SK-N-SH treated with all-trans-retinoic acid at 6 μM for 48 hours (cell line): ENCODE data around the gene CHID1.

Experiments
- ATAC-seq: fragments of 200-7000 bp; cut with Tn5 transposase; 3 replicates; pipeline ENCODE4 v1.9.1; 2020; ENCODE audit warnings: mild to moderate bottlenecking, moderate library complexity
- ARNTL ChIP-seq: fragments of 450-650 bp; formaldehyde crosslinking; IDR thresholded peaks from 2 replicates; pipeline ENCODE4 v1.5.0; 2020; ENCODE audit warnings: low read depth, mild to moderate bottlenecking, moderate library complexity, borderline replicate concordance
- BACH2 ChIP-seq: fragments of 250-450 bp; sonication (Bioruptor Pico); IDR thresholded peaks from 2 replicates; pipeline ENCODE4 v1.9.0; 2021; ENCODE audit warnings: mild to moderate bottlenecking, borderline replicate concordance
- CSDC2 ChIP-seq: fragments of 250-450 bp; sonication (Bioruptor Pico); IDR thresholded peaks from 2 replicates; pipeline ENCODE4 v1.5.0; 2020; ENCODE audit warnings: mild to moderate bottlenecking, moderate library complexity
- CSRNP3 ChIP-seq: fragments of 250-450 bp; sonication (Bioruptor Pico); IDR thresholded peaks from 2 replicates; pipeline ENCODE4 v1.5.1; 2021; ENCODE audit warnings: mild to moderate bottlenecking, moderate library complexity
- ESRRG ChIP-seq: fragments of 250-450 bp; sonication (Bioruptor Pico); IDR thresholded peaks from 2 replicates; pipeline ENCODE4 v1.6.1; 2021; ENCODE audit warnings: mild to moderate bottlenecking
- GLIS3 ChIP-seq: fragments of 250-450 bp; sonication (Bioruptor Pico); IDR thresholded peaks from 2 replicates; pipeline ENCODE4 v1.5.0; 2020; ENCODE audit warnings: mild to moderate bottlenecking, moderate library complexity
- OSR1 ChIP-seq: fragments of 250-450 bp; sonication (Bioruptor Pico); IDR thresholded peaks from 2 replicates; pipeline ENCODE4 v1.8.0; 2022; ENCODE audit warnings: moderate library complexity, mild to moderate bottlenecking, inconsistent platforms
- RARB ChIP-seq: fragments of 250-450 bp; sonication (Bioruptor Pico); IDR thresholded peaks from 2 replicates; pipeline ENCODE4 v1.8.0; 2021; ENCODE audit warnings: mild to moderate bottlenecking, moderate library complexity
- SNAI2 ChIP-seq: fragments of 250-450 bp; sonication (Bioruptor Pico); IDR thresholded peaks from 2 replicates; pipeline ENCODE4 v1.5.0; 2020; ENCODE audit warnings: mild to moderate bottlenecking, moderate library complexity
- TCF4 ChIP-seq: fragments of 250-450 bp; sonication (Bioruptor Pico); IDR thresholded peaks from 2 replicates; pipeline ENCODE4 v1.8.0; 2021; ENCODE audit warnings: mild to moderate bottlenecking, moderate library complexity, borderline replicate concordance
- TOX ChIP-seq: fragments of 250-450 bp; sonication (Bioruptor Pico); IDR thresholded peaks from 2 replicates; pipeline ENCODE4 v1.8.0; 2021; ENCODE audit warnings: mild to moderate bottlenecking, moderate library complexity, borderline replicate concordance
- TSHZ2 ChIP-seq: fragments of 250-450 bp; sonication (Bioruptor Pico); IDR thresholded peaks from 2 replicates; pipeline ENCODE4 v1.5.0; 2020; ENCODE audit warnings: mild to moderate bottlenecking, moderate library complexity
- ZC3H10 ChIP-seq: fragments of 250-450 bp; sonication (Bioruptor Pico); IDR thresholded peaks from 2 replicates; pipeline ENCODE4 v1.5.1; 2021; ENCODE audit warnings: mild to moderate bottlenecking, moderate library complexity
- ZFP3 ChIP-seq: fragments of 250-450 bp; sonication (Bioruptor Pico); IDR thresholded peaks from 2 replicates; pipeline ENCODE4 v1.5.0; 2020; ENCODE audit warnings: mild to moderate bottlenecking, moderate library complexity
- ZFP30 ChIP-seq: fragments of 450-650 bp; formaldehyde crosslinking; IDR thresholded peaks from 2 replicates; pipeline ENCODE4 v1.5.0; 2022; ENCODE audit warnings: mild to moderate bottlenecking, moderate library complexity
- ZNF565 ChIP-seq: fragments of 450-650 bp; formaldehyde crosslinking; conservative IDR thresholded peaks from 2 replicates; pipeline ENCODE4 v1.5.0; 2020; ENCODE audit warnings: low read depth, mild to moderate bottlenecking, moderate library complexity
- TF ChIP-seq, protein P1 (sequence below): fragments of 250-450 bp; sonication (Bioruptor Pico); IDR thresholded peaks from 2 replicates; pipeline ENCODE4 v1.8.0; 2020; ENCODE audit warnings: mild to moderate bottlenecking, moderate library complexity, borderline replicate concordance
- TF ChIP-seq, protein P2 (sequence below): fragments of 250-450 bp; sonication (Bioruptor Pico); IDR thresholded peaks from 2 replicates; pipeline ENCODE4 v1.8.0; 2021; ENCODE audit warnings: low read depth, mild to moderate bottlenecking, moderate library complexity, borderline replicate concordance

Gene CHID1

DNA sequence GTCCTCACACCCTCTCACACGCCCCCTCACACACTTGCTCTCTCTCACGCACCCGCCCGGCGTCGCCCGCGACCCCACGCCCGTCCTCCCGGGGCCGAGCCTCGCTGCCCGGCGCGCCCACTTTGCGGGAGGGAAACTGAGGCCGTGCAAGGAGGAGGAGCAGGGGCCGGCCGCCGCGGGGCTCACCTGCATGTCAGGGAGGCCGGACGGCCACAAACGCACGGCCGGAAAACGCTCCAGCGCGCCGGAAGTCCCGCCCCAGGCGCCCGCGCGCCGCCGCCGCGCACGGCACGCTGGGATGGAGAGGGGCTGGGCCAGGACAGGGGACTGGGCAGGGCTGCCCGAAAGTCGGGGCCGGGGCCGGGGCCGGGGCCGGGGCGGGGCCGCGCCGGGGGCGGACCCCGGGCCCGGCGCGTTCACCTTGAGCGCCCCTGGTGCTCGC is at the start of gene CHID1:
Gene CHID1, minus strand, starts transcription at position 222 of the 442 bp plus-strand sequence. CDS start 5,994 bp downstream, outside the sequence.
- ATAC-seq = peak; percentile 96

GRCh38 chr11:959608-960007 is 49.0 kb upstream of the CHID1 start:
- ATAC-seq = no peak
- TF ChIP-seq, protein P1, sequence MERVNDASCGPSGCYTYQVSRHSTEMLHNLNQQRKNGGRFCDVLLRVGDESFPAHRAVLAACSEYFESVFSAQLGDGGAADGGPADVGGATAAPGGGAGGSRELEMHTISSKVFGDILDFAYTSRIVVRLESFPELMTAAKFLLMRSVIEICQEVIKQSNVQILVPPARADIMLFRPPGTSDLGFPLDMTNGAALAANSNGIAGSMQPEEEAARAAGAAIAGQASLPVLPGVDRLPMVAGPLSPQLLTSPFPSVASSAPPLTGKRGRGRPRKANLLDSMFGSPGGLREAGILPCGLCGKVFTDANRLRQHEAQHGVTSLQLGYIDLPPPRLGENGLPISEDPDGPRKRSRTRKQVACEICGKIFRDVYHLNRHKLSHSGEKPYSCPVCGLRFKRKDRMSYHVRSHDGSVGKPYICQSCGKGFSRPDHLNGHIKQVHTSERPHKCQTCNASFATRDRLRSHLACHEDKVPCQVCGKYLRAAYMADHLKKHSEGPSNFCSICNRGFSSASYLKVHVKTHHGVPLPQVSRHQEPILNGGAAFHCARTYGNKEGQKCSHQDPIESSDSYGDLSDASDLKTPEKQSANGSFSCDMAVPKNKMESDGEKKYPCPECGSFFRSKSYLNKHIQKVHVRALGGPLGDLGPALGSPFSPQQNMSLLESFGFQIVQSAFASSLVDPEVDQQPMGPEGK = no peak
- TF ChIP-seq, protein P2, sequence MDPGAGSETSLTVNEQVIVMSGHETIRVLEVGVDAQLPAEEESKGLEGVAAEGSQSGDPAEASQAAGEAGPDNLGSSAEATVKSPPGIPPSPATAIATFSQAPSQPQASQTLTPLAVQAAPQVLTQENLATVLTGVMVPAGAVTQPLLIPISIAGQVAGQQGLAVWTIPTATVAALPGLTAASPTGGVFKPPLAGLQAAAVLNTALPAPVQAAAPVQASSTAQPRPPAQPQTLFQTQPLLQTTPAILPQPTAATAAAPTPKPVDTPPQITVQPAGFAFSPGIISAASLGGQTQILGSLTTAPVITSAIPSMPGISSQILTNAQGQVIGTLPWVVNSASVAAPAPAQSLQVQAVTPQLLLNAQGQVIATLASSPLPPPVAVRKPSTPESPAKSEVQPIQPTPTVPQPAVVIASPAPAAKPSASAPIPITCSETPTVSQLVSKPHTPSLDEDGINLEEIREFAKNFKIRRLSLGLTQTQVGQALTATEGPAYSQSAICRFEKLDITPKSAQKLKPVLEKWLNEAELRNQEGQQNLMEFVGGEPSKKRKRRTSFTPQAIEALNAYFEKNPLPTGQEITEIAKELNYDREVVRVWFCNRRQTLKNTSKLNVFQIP (CRISPR knock-in tag) = no peak
- TF ChIP-seq CSRNP3 (CRISPR knock-in tag) (no peak), ZFP3 (no peak), ZC3H10 (CRISPR knock-in tag) (no peak), ARNTL (CRISPR knock-in tag) (no peak), ESRRG (CRISPR knock-in tag) (no peak), TSHZ2 (CRISPR knock-in tag) (no peak)

More for the DNA sequence above, at the start of gene CHID1:
- no peak for TF ChIP-seq TOX (CRISPR knock-in tag)
- no peak for TF ChIP-seq ARNTL (CRISPR knock-in tag)
- TF ChIP-seq TCF4 (CRISPR knock-in tag) = no peak
- no peak for TF ChIP-seq ZNF565 (CRISPR knock-in tag)
- TF ChIP-seq ZC3H10 (CRISPR knock-in tag) = no peak
- no peak for TF ChIP-seq CSDC2
- TF ChIP-seq CSRNP3 (CRISPR knock-in tag) = no peak
- TF ChIP-seq SNAI2 (CRISPR knock-in tag) = no peak
- TF ChIP-seq ZFP3 = no peak
- no peak for TF ChIP-seq BACH2 (CRISPR knock-in tag)
- TF ChIP-seq ZFP30 (CRISPR knock-in tag) = no peak
- no peak for TF ChIP-seq GLIS3 (CRISPR knock-in tag)
- TF ChIP-seq, protein P2 (CRISPR knock-in tag) = no peak
- no peak for TF ChIP-seq OSR1 (CRISPR knock-in tag)
- TF ChIP-seq ESRRG (CRISPR knock-in tag) = no peak
- TF ChIP-seq, protein P1 = no peak
- no peak for TF ChIP-seq TSHZ2 (CRISPR knock-in tag)
- no peak for TF ChIP-seq RARB (CRISPR knock-in tag)
